H1 (cell line): ENCODE data around the gene MYH16. TPM values are rescaled to one million over a fixed set of nuclear protein-coding genes. Genes with fewer than 3 reads are reported as not detected.

ENCODE experiments used
- CTCF ChIA-PET: fragments of 300-600 bp; sonication (Branson Sonifier 250); formaldehyde crosslinking; loops from one replicate; lab custom pipeline; 2021; ENCODE audit not compliant: partially characterized antibody; lab: Charles Lee
- POLR2A ChIA-PET: fragments of 300-600 bp; sonication (Branson Sonifier 250); formaldehyde crosslinking; loops from one replicate; lab custom pipeline; 2021; ENCODE audit warnings: inconsistent platforms; ENCODE audit not compliant: partially characterized antibody; lab: Charles Lee
- DNase-seq, 2 experiments: peaks; one replicate each; pipeline versions ENCODE4 v3.0.0 to v3.0.0-alpha.2; 2010 to 2022; ENCODE audit warnings: low spot score in 2 of 2, low read depth in 1 of 2, mixed read lengths in 1 of 2
- FAIRE-seq: peaks from 2 replicates; lab custom pipeline; 2011; peaks lifted over from hg19 to GRCh38; lab: Jason Lieb, UNC
- H2AFZ ChIP-seq: 2 replicates; pipeline ENCODE4 v1.8.1; 2012; ENCODE audit warnings: low read length, inconsistent platforms
- H2AK5ac ChIP-seq: 2 replicates; pipeline ENCODE4 v1.6.1; 2013; ENCODE audit warnings: low read depth, low read length
- H2BK120ac ChIP-seq: replicated peaks from 2 replicates; pipeline ENCODE3; 2013; ENCODE audit warnings: low read depth, low read length, inconsistent platforms
- H2BK12ac ChIP-seq: 2 replicates; pipeline ENCODE4 v1.6.1; 2013; ENCODE audit warnings: low read depth, low read length
- H2BK15ac ChIP-seq: 2 replicates; pipeline ENCODE4 v1.6.1; 2013; ENCODE audit warnings: low read length
- H2BK20ac ChIP-seq: 2 replicates; pipeline ENCODE4 v1.6.1; 2013; ENCODE audit warnings: low read length
- H2BK5ac ChIP-seq: 2 replicates; pipeline ENCODE4 v1.6.1; 2013; ENCODE audit warnings: low read depth, low read length
- H3K14ac ChIP-seq: 2 replicates; pipeline ENCODE4 v1.6.1; 2013; ENCODE audit warnings: inconsistent platforms; ENCODE audit not compliant: insufficient read length
- H3K18ac ChIP-seq: 2 replicates; pipeline ENCODE4 v1.6.1; 2013; ENCODE audit warnings: low read length; ENCODE audit errors: extremely low read depth
- H3K23ac ChIP-seq: 2 replicates; pipeline ENCODE4 v1.6.1; 2013; ENCODE audit warnings: inconsistent platforms; ENCODE audit not compliant: insufficient read length
- H3K23me2 ChIP-seq: 2 replicates; pipeline ENCODE4 v1.6.1; 2013; ENCODE audit warnings: low read depth, low read length
- H3K27ac ChIP-seq: 2 replicates; pipeline ENCODE4 v1.6.1; 2011; ENCODE audit warnings: low read depth, low read length, inconsistent platforms
- H3K27me3 ChIP-seq, 4 experiments: replicated peaks in 1 of 4; 1 replicate in 1 of 4; 2 replicates in 3 of 4; pipeline versions ENCODE4 v1.6.1 to v1.8.1; 2011 to 2013; ENCODE audit warnings: low read length in 3 of 4, mild to moderate bottlenecking in 3 of 4, inconsistent platforms in 2 of 4, mixed read lengths in 2 of 4, moderate library complexity in 1 of 4; ENCODE audit not compliant: control insufficient read depth in 3 of 4, insufficient read depth in 3 of 4; ENCODE audit errors: extremely low read depth in 1 of 4
- H3K36me3 ChIP-seq, 4 experiments: 2 replicates each; pipeline versions ENCODE4 v1.6.1 to v1.8.1; 2011 to 2013; ENCODE audit warnings: mild to moderate bottlenecking in 4 of 4, low read length in 3 of 4, moderate library complexity in 2 of 4, control low read depth in 1 of 4, inconsistent platforms in 1 of 4; ENCODE audit not compliant: insufficient read depth in 4 of 4, control insufficient read depth in 2 of 4
- H3K4ac ChIP-seq: replicated peaks from 2 replicates; pipeline ENCODE3; 2013; ENCODE audit warnings: low read length, low read depth, mixed read lengths, inconsistent platforms; ENCODE audit not compliant: insufficient read length
- H3K4me1 ChIP-seq, 4 experiments: replicated peaks in 1 of 4; 1 replicate in 1 of 4; 2 replicates in 3 of 4; pipeline versions ENCODE4 v1.6.1 to v1.8.1; 2011 to 2013; ENCODE audit warnings: low read length in 3 of 4, inconsistent platforms in 2 of 4, mixed read lengths in 1 of 4; ENCODE audit not compliant: insufficient read depth in 4 of 4, control insufficient read depth in 3 of 4
- H3K4me2 ChIP-seq, 2 experiments: 2 replicates each; pipeline versions ENCODE4 v1.6.1 to v1.8.1; 2011 to 2013; ENCODE audit warnings: low read depth in 2 of 2, low read length in 2 of 2, control low read depth in 1 of 2, inconsistent platforms in 1 of 2, mild to moderate bottlenecking in 1 of 2; ENCODE audit not compliant: insufficient read depth in 1 of 2
- H3K4me3 ChIP-seq, 4 experiments: fragments of 200-600, 300-600 bp in 1 of 4; sonication (generic), shearing (Covaris generic), sonication (Bioruptor Twin) in 1 of 4; 2 replicates each; pipeline versions ENCODE4 v1.5.1 to v1.8.1; 2011 to 2016; ENCODE audit warnings: low read length in 4 of 4, low read depth in 3 of 4, control low read depth in 2 of 4, inconsistent platforms in 2 of 4, mild to moderate bottlenecking in 2 of 4, mixed read lengths in 1 of 4, moderate library complexity in 1 of 4; ENCODE audit not compliant: insufficient read depth in 2 of 4; ENCODE audit errors: extremely low read depth in 1 of 4
- H3K56ac ChIP-seq: replicated peaks from 2 replicates; pipeline ENCODE3; 2013; ENCODE audit warnings: low read depth, mild to moderate bottlenecking, mixed read lengths, low read length, inconsistent platforms; ENCODE audit not compliant: insufficient read length
- H3K79me1 ChIP-seq: 2 replicates; pipeline ENCODE4 v1.6.1; 2013; ENCODE audit warnings: low read depth, low read length, control low read depth
- H3K79me2 ChIP-seq, 2 experiments: 2 replicates each; pipeline versions ENCODE4 v1.6.1 to v1.8.1; 2012 to 2013; ENCODE audit warnings: low read length in 2 of 2, mild to moderate bottlenecking in 2 of 2, inconsistent platforms in 1 of 2; ENCODE audit not compliant: insufficient read depth in 2 of 2, control insufficient read depth in 1 of 2
- H3K9ac ChIP-seq, 4 experiments: replicated peaks in 1 of 4; 1 replicate in 1 of 4; 2 replicates in 3 of 4; pipeline versions ENCODE4 v1.6.1 to v1.8.1; 2011 to 2013; ENCODE audit warnings: low read depth in 3 of 4, low read length in 3 of 4, control low read depth in 2 of 4, mild to moderate bottlenecking in 2 of 4, moderate library complexity in 2 of 4, inconsistent platforms in 1 of 4; ENCODE audit errors: extremely low read depth in 1 of 4
- H3K9me3 ChIP-seq, 2 experiments: 2 replicates each; pipeline versions ENCODE4 v1.6.1 to v1.8.1; 2012 to 2013; ENCODE audit warnings: mild to moderate bottlenecking in 2 of 2, moderate library complexity in 2 of 2, control low read depth in 1 of 2, inconsistent platforms in 1 of 2, low read depth in 1 of 2, low read length in 1 of 2, mixed read lengths in 1 of 2; ENCODE audit not compliant: insufficient read depth in 2 of 2
- H4K20me1 ChIP-seq, 2 experiments: replicated peaks in 1 of 2; 2 replicates each; pipeline versions ENCODE3 to v1.8.1; 2011 to 2013; ENCODE audit warnings: inconsistent platforms in 2 of 2, low read length in 2 of 2, mild to moderate bottlenecking in 1 of 2; ENCODE audit not compliant: insufficient read depth in 2 of 2, control insufficient read depth in 1 of 2
- H4K5ac ChIP-seq: 2 replicates; pipeline ENCODE4 v1.6.1; 2013; ENCODE audit warnings: low read length, low read depth, mixed read lengths, inconsistent platforms; ENCODE audit not compliant: insufficient read length
- H4K8ac ChIP-seq: 2 replicates; pipeline ENCODE4 v1.8.0; 2013; ENCODE audit warnings: mild to moderate bottlenecking, moderate library complexity, low read length, inconsistent platforms; ENCODE audit not compliant: insufficient read depth; ENCODE audit errors: extremely low read depth
- H4K91ac ChIP-seq: replicated peaks from 2 replicates; pipeline ENCODE3; 2013; ENCODE audit warnings: low read length, mixed read lengths, inconsistent platforms; ENCODE audit not compliant: insufficient read length
- BCL11A ChIP-seq, 2 experiments: IDR thresholded peaks; one replicate each; pipeline ENCODE4 v1.6.1; 2011; ENCODE audit warnings: low read depth in 2 of 2, low read length in 2 of 2, mild to moderate bottlenecking in 2 of 2
- CREB1 ChIP-seq: IDR thresholded peaks from 2 replicates; pipeline ENCODE4 v1.6.1; 2012; ENCODE audit warnings: inconsistent platforms
- JUND ChIP-seq: IDR thresholded peaks from 2 replicates; pipeline ENCODE4 v1.6.1; 2011; ENCODE audit warnings: mild to moderate bottlenecking, improper control_type of control experiment, low read length
- KDM5A ChIP-seq: fragments of 200-600 bp; IDR thresholded peaks from 2 replicates; pipeline ENCODE4 v1.7.1; 2012; ENCODE audit warnings: mild to moderate bottlenecking, low read length, inconsistent platforms, mixed read lengths
- NANOG ChIP-seq: IDR thresholded peaks from 2 replicates; pipeline ENCODE4 v1.6.1; 2011; ENCODE audit warnings: low read length, low read depth, mild to moderate bottlenecking, inconsistent platforms; ENCODE audit not compliant: insufficient read depth, poor library complexity, severe bottlenecking
- NRF1 ChIP-seq: IDR thresholded peaks from 2 replicates; pipeline ENCODE4 v1.6.1; 2011; ENCODE audit warnings: mild to moderate bottlenecking, low read depth, low read length, improper control_type of control experiment
- POLR2A ChIP-seq, 2 experiments: IDR thresholded peaks; 1 replicate in 1 of 2; 2 replicates in 1 of 2; pipeline ENCODE4 v1.6.1; 2011; ENCODE audit warnings: low read depth in 2 of 2, low read length in 2 of 2, mild to moderate bottlenecking in 2 of 2; ENCODE audit errors: control extremely low read depth in 1 of 2
- WGBS, 2 experiments: shearing (Covaris generic) in 1 of 2; methylation state at CpG; one replicate each; pipeline versions ENCODE4 v1.1.6 to v1.1.7; 2013 to 2015; ENCODE audit warnings: low lambda C conversion rate in 2 of 2, mixed read lengths in 2 of 2, inconsistent platforms in 1 of 2, low coverage in 1 of 2, missing lambda C conversion rate in 1 of 2; ENCODE audit not compliant: insufficient replicate concordance in 2 of 2, insufficient coverage in 1 of 2, insufficient read length in 1 of 2; ENCODE audit errors: extremely low coverage in 1 of 2, missing lambda C conversion rate in 1 of 2; 5-methylcytosine and 5-hydroxymethylcytosine counted together
- polyA plus RNA-seq, 7 experiments: library from polyadenylated mRNA; depleted of rRNA in 3 of 7; stranded (reverse) in 5 of 7; unstranded in 2 of 7; fragments of >200 nt in 5 of 7; fragments of 200-250 nt in 2 of 7; gene quantifications; 1 replicate in 5 of 7; 2 replicates in 1 of 7; 4 replicates in 1 of 7; pipeline versions ENCODE4 v1.2.1 to v1.2.3, GENCODE V29; 2011 to 2013; ENCODE audit warnings: missing spikeins in 2 of 7, mixed read lengths in 2 of 7
- total RNA-seq: library from RNA; stranded (reverse); fragmentation: NEBNext Ultra II Directional; extraction: Animal tissue kit (Norgen Biotek cat#: 25700); gene quantifications from 2 replicates; pipeline ENCODE4 v1.2.1, GENCODE V29; 2021
- TF ChIP-seq, protein P1 (sequence below): IDR thresholded peaks from 2 replicates; pipeline ENCODE4 v1.6.1; 2011; ENCODE audit warnings: low read depth, mild to moderate bottlenecking, low read length; ENCODE audit not compliant: insufficient read depth

MYH16 gene
- total and polyA plus RNA-seq, 2 of the 8 experiments (the other 6 are each of a cell fraction or from before 2014, with no cell fraction given): not detected

DNA sequence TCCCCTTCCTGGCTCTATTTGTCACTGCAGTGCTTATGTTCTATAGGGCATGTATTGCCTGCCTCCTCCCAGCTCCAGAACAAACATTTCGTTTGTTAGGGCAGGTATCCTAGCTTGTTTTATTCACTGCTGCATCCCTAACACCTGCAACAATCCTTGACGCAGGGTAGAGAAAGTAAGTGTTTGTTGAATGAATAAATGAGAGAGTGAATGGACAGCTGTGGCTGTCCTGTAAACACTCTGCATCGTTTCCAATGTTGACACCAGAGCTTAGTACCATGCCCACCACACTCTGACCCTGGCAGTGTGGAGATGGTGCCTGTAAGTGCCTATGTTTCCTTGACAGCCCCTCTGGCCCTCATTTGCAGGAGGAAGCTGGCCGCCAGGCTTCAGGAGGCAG is 21.0 kb downstream of the MYH16 start:
- Histone ChIP-seq H4K5ac (no peak overlapping the region), H2BK20ac (no peak overlapping the region), H3K79me2 (no peaks in the 10 kb centered on the region), H3K23ac (no peak overlapping the region), H3K27me3 (no peaks in the 10 kb centered on the region), H3K27ac (no peak overlapping the region), H3K56ac (no peak overlapping the region), H2BK15ac (no peak overlapping the region), H3K23me2 (no peaks in the 10 kb centered on the region), H3K4me3 (no peak overlapping the region), H3K36me3 (no peaks in the 10 kb centered on the region), H4K20me1 (no peaks in the 10 kb centered on the region), H3K18ac (no peak overlapping the region), H4K8ac (no peak overlapping the region)
- POLR2A ChIA-PET: interaction anchor here (0.9 to 2.0 kb wide), 3 partner anchors 9 to 151 kb away, joined by 3 to 6 read pairs (median 4); no protein-coding TSS in a partner anchor
- WGBS, 2 experiments: 82% methylated on average over 4 of the region's 4 CpGs; no CpG with 5 or more reads in 1 of the 2 experiments
- DNase-seq: no peak
- no peak for TF ChIP-seq KDM5A
- TF ChIP-seq NRF1: no peak
- TF ChIP-seq BCL11A (IDR thresholded peaks at IDR 0.05; ENCODE audit: low read depth in 2 of 2, low read length in 2 of 2): no peak
- TF ChIP-seq, protein P1, sequence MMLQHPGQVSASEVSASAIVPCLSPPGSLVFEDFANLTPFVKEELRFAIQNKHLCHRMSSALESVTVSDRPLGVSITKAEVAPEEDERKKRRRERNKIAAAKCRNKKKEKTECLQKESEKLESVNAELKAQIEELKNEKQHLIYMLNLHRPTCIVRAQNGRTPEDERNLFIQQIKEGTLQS: no peak
- no peak for TF ChIP-seq POLR2A (IDR thresholded peaks at IDR 0.05; ENCODE audit: control extremely low read depth in 1 of 2, low read depth in 2 of 2, low read length in 2 of 2)
- no peak for TF ChIP-seq NANOG
- TF ChIP-seq JUND: no peak
- TF ChIP-seq CREB1: no peak
- TF ChIP-seq, all 59 proteins: peak for 0
- H3K4ac ChIP-seq: no peak overlapping the region
- no peak overlapping the region for H3K14ac ChIP-seq
- H4K91ac ChIP-seq: no peak overlapping the region
- H2BK120ac ChIP-seq: no peak overlapping the region
- no peak overlapping the region for H2AFZ ChIP-seq
- H3K9me3 ChIP-seq: no peaks in the 10 kb centered on the region
- H3K4me1 ChIP-seq: peaks cover 0 to 4% (median 0%) of the 10 kb centered on the region in 4 experiments; a peak in 1 of 7 replicates
- no peak for FAIRE-seq
- CTCF ChIA-PET: interaction anchor here (0.7 to 4.4 kb wide), 9 partner anchors 9 to 97 kb away, joined by 3 to 12 read pairs (median 4); no protein-coding TSS in a partner anchor
- no peak overlapping the region for H3K4me2 ChIP-seq
- H2AK5ac ChIP-seq: no peak overlapping the region
- H2BK5ac ChIP-seq: no peak overlapping the region
- no peaks in the 10 kb centered on the region for H3K79me1 ChIP-seq
- H3K9ac ChIP-seq: no peak overlapping the region
- H2BK12ac ChIP-seq: no peak overlapping the region
